ENCODE measurements around the gene UGT1A8. TPM values are rescaled to one million over a fixed set of nuclear protein-coding genes. Genes with fewer than 3 reads are reported as not detected.

UGT1A8 gene
- total RNA-seq, 2 donors from 2014 or later, result not detected

DNA sequence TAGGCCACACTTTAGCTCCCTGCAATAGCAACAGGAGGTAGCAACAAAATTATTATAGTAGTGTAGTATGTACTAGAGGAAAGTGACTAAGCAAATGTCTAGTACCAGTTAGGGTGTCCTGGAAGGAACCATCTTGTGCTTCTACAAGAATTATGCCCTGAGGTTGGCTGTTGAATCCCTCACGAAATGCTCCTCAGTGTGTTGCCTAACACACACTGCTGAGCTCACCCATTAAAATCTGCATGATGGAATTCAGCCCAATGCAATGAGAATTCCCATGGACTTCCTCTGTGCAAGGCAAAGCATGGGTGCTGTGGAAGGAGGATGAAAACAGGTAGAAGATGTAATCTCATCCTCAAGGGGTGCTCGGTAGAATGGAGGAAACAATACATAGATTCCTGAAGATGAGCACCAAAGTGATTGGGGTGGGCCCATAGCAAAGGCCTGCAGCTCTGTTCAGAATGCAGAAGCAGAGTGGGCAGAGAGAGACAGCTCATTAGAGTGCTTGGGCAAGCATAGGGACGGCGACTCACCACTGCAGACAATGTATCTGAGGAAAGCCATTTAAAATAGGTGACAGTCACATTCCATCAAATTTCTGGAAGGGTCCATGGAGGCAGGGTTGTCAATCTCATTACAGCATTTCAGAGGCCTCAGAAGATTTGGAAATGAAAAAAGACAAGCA is 63.1 kb downstream of the UGT1A8 start:
- Mint-ChIP-seq H3K27ac (no peak overlapping the region), H3K4me3 (no peak overlapping the region), H3K36me3 (ENCODE audit: low read depth) (peaks cover 2% of the 10 kb centered on the region), H3K4me1 (no peaks in the 10 kb centered on the region), H3K27me3 (peaks cover 48% of the 10 kb centered on the region)
- no peak for ATAC-seq
- no peak for DNase-seq
- H3K9me3 ChIP-seq (ENCODE audit: control insufficient read depth, low read length, poor library complexity, severe bottlenecking), result no peaks in the 10 kb centered on the region

GRCh38 chr2:233681521-233682099 is 64.2 kb downstream of the UGT1A8 start, which contains the start of gene UGT1A7:
Gene UGT1A7, plus strand, starts transcription at chr2:233681901. Its CDS starts 37 bp downstream, at chr2:233681938.
- H3K27me3 Mint-ChIP-seq, result peaks cover 43% of the 10 kb centered on the region
- no peak within 1 kb of the TSS for H3K4me3 Mint-ChIP-seq
- ATAC-seq, result no peak

GRCh38 chr2:233684640-233685039 is 67.2 kb downstream of the UGT1A8 start:
- no peak overlapping the region for H3K27ac Mint-ChIP-seq
- no peaks in the 10 kb centered on the region for H3K9me3 ChIP-seq (ENCODE audit: control insufficient read depth, low read length, poor library complexity, severe bottlenecking)
- H3K27me3 Mint-ChIP-seq, result peaks cover 36% of the 10 kb centered on the region
- no peaks in the 10 kb centered on the region for H3K4me1 Mint-ChIP-seq
- no peak overlapping the region for H3K4me3 Mint-ChIP-seq
- DNase-seq (no peak), ATAC-seq (no peak)
- H3K36me3 Mint-ChIP-seq (ENCODE audit: low read depth), result peaks cover 5% of the 10 kb centered on the region

More at GRCh38 chr2:233681521-233682099, 64.2 kb downstream of the UGT1A8 start, which contains the start of gene UGT1A7:
- DNase-seq, result no peak
- H3K36me3 Mint-ChIP-seq (ENCODE audit: low read depth), result peaks cover 3% of the 10 kb centered on the region
- no peaks in the 10 kb centered on the region for H3K4me1 Mint-ChIP-seq
- H3K27ac Mint-ChIP-seq, result no peak within 1 kb of the TSS
- no peaks in the 10 kb centered on the region for H3K9me3 ChIP-seq (ENCODE audit: control insufficient read depth, low read length, poor library complexity, severe bottlenecking)

GRCh38 chr2:233686928-233687327 is 69.5 kb downstream of the UGT1A8 start:
- H3K4me3 Mint-ChIP-seq, result no peak overlapping the region
- no peak for DNase-seq
- ATAC-seq, result no peak
- peaks cover 3% of the 10 kb centered on the region for H3K36me3 Mint-ChIP-seq (ENCODE audit: low read depth)
- H3K27me3 Mint-ChIP-seq, result peaks cover 40% of the 10 kb centered on the region
- H3K9me3 ChIP-seq (ENCODE audit: control insufficient read depth, low read length, poor library complexity, severe bottlenecking), result no peaks in the 10 kb centered on the region
- no peak overlapping the region for H3K27ac Mint-ChIP-seq
- H3K4me1 Mint-ChIP-seq, result no peaks in the 10 kb centered on the region

- no peaks in the 10 kb centered on the region for H3K9me3 ChIP-seq (ENCODE audit: control insufficient read depth, low read length, poor library complexity, severe bottlenecking)
- DNase-seq (no peak), ATAC-seq (no peak)
- H3K4me3 Mint-ChIP-seq, result no peak overlapping the region
- H3K4me1 Mint-ChIP-seq, result no peaks in the 10 kb centered on the region
- H3K36me3 Mint-ChIP-seq (ENCODE audit: low read depth), result peaks cover 3% of the 10 kb centered on the region
- no peak overlapping the region for H3K27ac Mint-ChIP-seq
- H3K27me3 Mint-ChIP-seq, result peaks cover 51% of the 10 kb centered on the region
Measured at GRCh38 chr2:233688341-233688740, 70.9 kb downstream of the UGT1A8 start.

- Mint-ChIP-seq H3K36me3 (ENCODE audit: low read depth) (peaks cover 3% of the 10 kb centered on the region), H3K4me1 (no peaks in the 10 kb centered on the region), H3K27me3 (peaks cover 53% of the 10 kb centered on the region), H3K4me3 (no peak overlapping the region), H3K27ac (no peak overlapping the region)
- DNase-seq (no peak), ATAC-seq (no peak)
- no peaks in the 10 kb centered on the region for H3K9me3 ChIP-seq (ENCODE audit: control insufficient read depth, low read length, poor library complexity, severe bottlenecking)
Measured at GRCh38 chr2:233689031-233689430, 71.6 kb downstream of the UGT1A8 start.

GRCh38 chr2:233689501-233689900 is 72.1 kb downstream of the UGT1A8 start:
- no peak for ATAC-seq
- no peaks in the 10 kb centered on the region for H3K9me3 ChIP-seq (ENCODE audit: control insufficient read depth, low read length, poor library complexity, severe bottlenecking)
- H3K4me3 Mint-ChIP-seq, result no peak overlapping the region
- H3K27ac Mint-ChIP-seq, result no peak overlapping the region
- peaks cover 52% of the 10 kb centered on the region for H3K27me3 Mint-ChIP-seq
- H3K36me3 Mint-ChIP-seq (ENCODE audit: low read depth), result peaks cover 3% of the 10 kb centered on the region
- no peaks in the 10 kb centered on the region for H3K4me1 Mint-ChIP-seq
- no peak for DNase-seq

DNA sequence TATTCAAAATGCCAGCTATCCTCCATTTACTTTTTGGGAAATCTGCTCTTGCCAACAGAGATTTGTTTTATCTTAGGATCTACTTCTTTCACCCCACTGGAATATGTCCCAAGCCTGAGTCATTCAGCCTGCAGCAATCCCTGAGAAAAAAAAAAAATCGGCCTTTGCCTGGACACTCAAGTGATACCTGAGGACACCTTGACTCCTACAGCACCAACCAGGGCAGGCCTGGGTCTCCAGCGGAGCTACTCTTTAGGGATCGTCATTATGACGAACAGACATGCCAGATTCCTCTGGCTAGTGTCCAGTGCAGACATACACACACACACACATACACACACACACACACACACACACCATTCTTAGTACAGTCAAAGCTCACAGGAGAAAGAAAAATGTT is 73.0 kb downstream of the UGT1A8 start:
- Mint-ChIP-seq H3K4me3 (no peak overlapping the region), H3K36me3 (ENCODE audit: low read depth) (peaks cover 3% of the 10 kb centered on the region), H3K27me3 (peaks cover 52% of the 10 kb centered on the region), H3K4me1 (no peaks in the 10 kb centered on the region), H3K27ac (no peak overlapping the region)
- ATAC-seq, result no peak
- DNase-seq, result no peak
- no peaks in the 10 kb centered on the region for H3K9me3 ChIP-seq (ENCODE audit: control insufficient read depth, low read length, poor library complexity, severe bottlenecking)

- Mint-ChIP-seq H3K36me3 (ENCODE audit: low read depth) (peaks cover under 1% of the 10 kb centered on the region), H3K27ac (no peak overlapping the region), H3K4me1 (no peaks in the 10 kb centered on the region), H3K27me3 (peaks cover 53% of the 10 kb centered on the region), H3K4me3 (no peak overlapping the region)
- no peaks in the 10 kb centered on the region for H3K9me3 ChIP-seq (ENCODE audit: control insufficient read depth, low read length, poor library complexity, severe bottlenecking)
- ATAC-seq, result no peak
- no peak for DNase-seq
Measured at GRCh38 chr2:233691443-233692433, 74.3 kb downstream of the UGT1A8 start.

DNA sequence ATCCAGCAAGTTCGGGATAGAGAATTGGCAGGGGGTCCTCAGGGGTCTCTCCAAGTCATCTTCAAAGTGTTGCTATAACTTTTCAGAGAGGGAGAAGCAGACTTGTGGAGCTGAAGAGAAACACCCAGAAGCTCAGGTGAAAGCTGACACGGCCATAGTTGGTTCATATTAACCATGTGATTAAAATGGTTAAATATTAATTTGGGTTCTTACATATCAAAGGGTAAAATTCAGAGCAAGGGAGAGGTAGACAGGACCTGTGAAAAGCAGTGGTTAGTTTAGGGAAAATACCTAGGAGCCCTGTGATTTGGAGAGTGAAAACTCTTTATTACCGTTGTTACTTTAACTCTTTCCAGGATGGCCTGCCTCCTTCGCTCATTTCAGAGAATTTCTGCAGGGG is 75.2 kb downstream of the UGT1A8 start, which contains the start of gene UGT1A6:
Gene UGT1A6 (plus strand): TSS at position 243 of the 400 bp plus-strand sequence. CDS start 115 bp downstream, at position 358.
- Mint-ChIP-seq H3K4me1 (no peaks in the 10 kb centered on the region), H3K27ac (no peak within 1 kb of the TSS), H3K27me3 (peaks cover 59% of the 10 kb centered on the region), H3K36me3 (ENCODE audit: low read depth) (peaks cover 5% of the 10 kb centered on the region), H3K4me3 (no peak within 1 kb of the TSS)
- DNase-seq, result no peak
- ATAC-seq, result no peak
- H3K9me3 ChIP-seq (ENCODE audit: control insufficient read depth, low read length, poor library complexity, severe bottlenecking), result no peaks in the 10 kb centered on the region

- Mint-ChIP-seq H3K4me1 (no peaks in the 10 kb centered on the region), H3K27ac (no peak overlapping the region), H3K27me3 (peaks cover 54% of the 10 kb centered on the region), H3K36me3 (ENCODE audit: low read depth) (peaks cover 5% of the 10 kb centered on the region), H3K4me3 (no peak overlapping the region)
- ATAC-seq (no peak), DNase-seq (no peak)
- H3K9me3 ChIP-seq (ENCODE audit: control insufficient read depth, low read length, poor library complexity, severe bottlenecking), result no peaks in the 10 kb centered on the region
Measured at GRCh38 chr2:233693963-233694362, 76.5 kb downstream of the UGT1A8 start.

- Mint-ChIP-seq H3K27ac (no peak overlapping the region), H3K4me1 (no peaks in the 10 kb centered on the region), H3K36me3 (ENCODE audit: low read depth) (peaks cover 5% of the 10 kb centered on the region), H3K4me3 (no peak overlapping the region), H3K27me3 (peaks cover 48% of the 10 kb centered on the region)
- no peak for ATAC-seq
- no peaks in the 10 kb centered on the region for H3K9me3 ChIP-seq (ENCODE audit: control insufficient read depth, low read length, poor library complexity, severe bottlenecking)
- DNase-seq, result no peak
Measured at GRCh38 chr2:233698740-233699139, 81.3 kb downstream of the UGT1A8 start.

DNA sequence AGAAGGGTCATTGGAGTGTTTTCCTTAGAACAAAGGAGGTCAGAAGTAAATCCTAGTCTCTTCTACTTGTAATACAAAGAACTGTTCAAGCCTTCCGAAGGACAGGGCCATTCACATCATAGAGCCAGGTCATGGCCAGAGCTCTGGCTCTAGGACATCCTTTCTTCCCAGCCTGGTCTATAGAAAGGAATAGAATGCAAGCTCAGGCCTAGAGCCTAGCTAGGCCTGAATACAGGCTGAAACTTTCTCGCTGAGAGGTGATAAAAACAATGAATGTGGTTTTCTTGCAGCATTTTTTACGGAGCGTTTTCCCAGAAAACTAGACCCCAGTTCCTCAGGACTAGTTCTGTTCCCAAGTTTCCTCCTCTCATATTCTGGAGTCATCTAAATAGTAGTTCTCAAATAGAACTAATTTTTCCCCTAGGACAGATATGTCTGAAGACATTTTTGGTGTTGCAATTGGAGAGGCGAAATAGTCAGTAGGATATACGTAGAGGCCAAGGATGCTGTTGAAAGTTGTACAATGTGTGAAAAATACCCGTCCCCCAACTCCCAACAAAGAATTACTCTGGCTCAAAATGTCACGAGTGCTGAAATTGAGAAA is 82.1 kb downstream of the UGT1A8 start:
- no peak for DNase-seq
- Mint-ChIP-seq H3K4me1 (no peaks in the 10 kb centered on the region), H3K4me3 (no peak overlapping the region), H3K27me3 (peaks cover 45% of the 10 kb centered on the region), H3K36me3 (ENCODE audit: low read depth) (peaks cover 8% of the 10 kb centered on the region), H3K27ac (no peak overlapping the region)
- H3K9me3 ChIP-seq (ENCODE audit: control insufficient read depth, low read length, poor library complexity, severe bottlenecking), result no peaks in the 10 kb centered on the region
- ATAC-seq, result no peak
